Measurements from ENCODE around the gene HAPLN1.

DNA sequence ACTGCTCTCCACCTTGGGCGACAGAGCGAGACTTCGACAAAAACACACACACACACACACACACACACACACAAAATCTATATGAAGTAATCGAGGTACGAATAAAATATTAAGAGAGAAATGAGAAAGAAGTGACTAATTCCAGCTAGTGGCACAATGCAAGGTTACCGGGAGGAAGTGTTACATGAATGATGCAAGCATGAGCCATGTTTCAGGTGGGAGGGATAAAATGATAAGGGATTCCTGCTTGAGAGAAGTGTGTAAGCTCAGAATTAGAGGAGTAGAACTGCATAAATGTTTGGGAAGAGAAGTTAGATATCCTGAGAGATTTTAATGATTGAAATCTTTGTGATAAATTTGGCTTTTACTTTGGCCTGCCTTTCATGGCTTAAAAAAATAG is 18.8 kb downstream of the HAPLN1 start:
- TF ChIP-seq, protein P1, sequence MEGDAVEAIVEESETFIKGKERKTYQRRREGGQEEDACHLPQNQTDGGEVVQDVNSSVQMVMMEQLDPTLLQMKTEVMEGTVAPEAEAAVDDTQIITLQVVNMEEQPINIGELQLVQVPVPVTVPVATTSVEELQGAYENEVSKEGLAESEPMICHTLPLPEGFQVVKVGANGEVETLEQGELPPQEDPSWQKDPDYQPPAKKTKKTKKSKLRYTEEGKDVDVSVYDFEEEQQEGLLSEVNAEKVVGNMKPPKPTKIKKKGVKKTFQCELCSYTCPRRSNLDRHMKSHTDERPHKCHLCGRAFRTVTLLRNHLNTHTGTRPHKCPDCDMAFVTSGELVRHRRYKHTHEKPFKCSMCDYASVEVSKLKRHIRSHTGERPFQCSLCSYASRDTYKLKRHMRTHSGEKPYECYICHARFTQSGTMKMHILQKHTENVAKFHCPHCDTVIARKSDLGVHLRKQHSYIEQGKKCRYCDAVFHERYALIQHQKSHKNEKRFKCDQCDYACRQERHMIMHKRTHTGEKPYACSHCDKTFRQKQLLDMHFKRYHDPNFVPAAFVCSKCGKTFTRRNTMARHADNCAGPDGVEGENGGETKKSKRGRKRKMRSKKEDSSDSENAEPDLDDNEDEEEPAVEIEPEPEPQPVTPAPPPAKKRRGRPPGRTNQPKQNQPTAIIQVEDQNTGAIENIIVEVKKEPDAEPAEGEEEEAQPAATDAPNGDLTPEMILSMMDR (IDR thresholded peaks at IDR 0.05; ENCODE audit: poor library complexity, severe bottlenecking) = no peak
- TF ChIP-seq EZH2 (IDR thresholded peaks at IDR 0.05; ENCODE audit: borderline replicate concordance, insufficient read depth, low read length, poor library complexity, severe bottlenecking) (no peak), POLR2AphosphoS5 (IDR thresholded peaks at IDR 0.05) (no peak), RAD21 (conservative IDR thresholded peaks at IDR 0.05) (no peak), TAF1 (IDR thresholded peaks at IDR 0.05; ENCODE audit: low read depth) (no peak), MXI1 (conservative IDR thresholded peaks at IDR 0.05; ENCODE audit: poor library complexity, severe bottlenecking) (no peak)

Data from neural cell (in vitro differentiated cells).